B cell (primary cell): Measurements from ENCODE around the gene SNCB.

ENCODE experiments used
- CTCF ChIP-seq: fragments of 200-600 bp; IDR thresholded peaks from one replicate; pipeline ENCODE4 v1.8.0; 2022; ENCODE audit warnings: antibody characterized with exemption, mild to moderate bottlenecking
- EZH2 ChIP-seq: IDR thresholded peaks from 2 replicates; pipeline ENCODE4 v1.6.1; 2012; ENCODE audit warnings: borderline replicate concordance, low read depth, mild to moderate bottlenecking, moderate library complexity, low read length; ENCODE audit not compliant: insufficient read depth, poor library complexity, severe bottlenecking

GRCh38 chr5:176624938-176625337 lies 5.4 kb downstream of the SNCB start:
- TF ChIP-seq CTCF (no peak), EZH2 (no peak)
